DMS 273 (cell line): ENCODE measurements around the gene SYNGR4.
"Not testable (repeated sequence)": the region's sequence is repeated elsewhere in the genome, so short reads cannot be mapped to it uniquely, and the experiment has no call there.

Experiments
- DNase-seq: peaks from one replicate; lab custom pipeline; 2025; ENCODE audit not compliant: unreplicated experiment; lab: John Stamatoyannopoulos, UW

Gene SYNGR4

DNA sequence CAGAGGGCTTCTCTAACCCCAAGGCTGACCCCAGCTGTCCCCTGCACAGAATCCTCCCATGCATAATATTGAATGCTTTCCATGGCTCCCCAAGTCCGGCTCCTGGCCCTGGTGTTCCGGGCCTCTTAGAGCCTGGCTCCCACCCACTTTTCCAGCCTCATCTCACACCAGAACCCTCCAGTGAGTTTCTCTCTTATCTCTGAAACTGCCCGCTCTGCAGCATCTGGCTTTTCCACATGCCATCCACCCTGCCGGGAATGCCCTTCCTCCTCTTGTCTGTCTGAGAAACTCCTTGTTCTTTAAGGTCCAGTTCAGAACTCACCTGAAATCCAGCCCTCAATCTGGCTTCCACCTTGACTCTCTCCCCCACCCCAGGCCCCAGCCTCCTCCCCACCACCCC is 6.8 kb downstream of the SYNGR4 start:
- peak; percentile 85 for DNase-seq

DNA sequence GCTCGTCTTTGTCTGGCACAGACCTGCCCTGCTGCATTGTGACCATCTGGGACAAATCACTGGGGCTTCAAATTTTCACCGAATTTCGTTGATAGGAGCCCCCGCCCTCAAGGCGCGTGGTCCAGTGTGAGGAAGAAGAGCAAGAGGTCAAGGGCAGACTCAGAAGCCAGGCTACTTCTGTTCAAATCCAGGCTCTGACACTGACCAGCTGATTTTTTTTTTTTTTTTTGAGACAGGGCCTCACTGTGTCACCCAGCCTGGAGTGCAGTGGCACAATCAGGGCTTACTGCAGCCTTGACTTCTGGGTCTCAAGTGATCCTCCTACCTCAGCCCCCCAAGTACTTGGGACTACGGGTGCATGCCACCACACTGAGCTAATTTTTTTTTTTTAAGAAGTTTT is 7.2 kb downstream of the SYNGR4 start:
- no peak for DNase-seq

DNA sequence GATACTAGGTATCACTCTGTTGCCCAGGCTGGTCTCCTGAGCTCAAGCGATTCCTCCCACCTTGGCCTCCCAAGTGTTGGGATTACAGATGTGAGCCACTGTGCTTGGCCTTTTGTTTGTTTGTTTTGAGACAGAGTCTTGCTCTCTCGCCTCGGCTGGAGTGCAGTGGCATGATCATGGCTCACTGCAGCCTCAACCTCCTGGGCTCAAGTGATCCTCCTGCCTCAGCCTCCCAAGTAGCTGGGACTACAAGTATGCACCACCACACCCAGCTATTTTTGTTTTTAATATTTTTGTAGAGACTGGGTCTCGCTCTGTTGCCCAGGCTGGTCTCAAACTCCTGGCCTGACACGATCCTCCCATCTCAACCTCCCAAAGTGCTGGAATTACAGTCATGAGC is 7.6 kb downstream of the SYNGR4 start:
- DNase-seq: not testable (repeated sequence)

DNA sequence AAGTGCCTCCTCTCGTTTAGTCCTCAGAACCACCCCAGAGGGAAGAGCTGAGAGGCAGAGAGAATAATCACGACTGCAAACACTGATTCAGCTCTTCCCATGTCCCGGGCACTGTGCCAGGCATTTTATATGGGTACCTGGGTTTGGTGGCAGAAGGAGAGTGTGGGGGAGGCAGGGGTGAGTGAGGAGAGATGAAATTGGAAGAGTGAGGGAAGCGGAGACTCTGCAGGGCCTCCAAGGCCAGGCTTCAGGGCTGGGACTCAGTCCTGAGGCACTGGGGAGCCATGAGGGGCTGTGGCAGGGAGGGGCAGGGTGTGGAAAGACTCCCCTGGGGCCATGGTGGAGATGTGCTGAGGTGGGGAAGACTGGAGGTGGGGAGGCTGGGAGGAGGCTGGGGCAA is 8.7 kb downstream of the SYNGR4 start:
- DNase-seq: peak; percentile 97

DNA sequence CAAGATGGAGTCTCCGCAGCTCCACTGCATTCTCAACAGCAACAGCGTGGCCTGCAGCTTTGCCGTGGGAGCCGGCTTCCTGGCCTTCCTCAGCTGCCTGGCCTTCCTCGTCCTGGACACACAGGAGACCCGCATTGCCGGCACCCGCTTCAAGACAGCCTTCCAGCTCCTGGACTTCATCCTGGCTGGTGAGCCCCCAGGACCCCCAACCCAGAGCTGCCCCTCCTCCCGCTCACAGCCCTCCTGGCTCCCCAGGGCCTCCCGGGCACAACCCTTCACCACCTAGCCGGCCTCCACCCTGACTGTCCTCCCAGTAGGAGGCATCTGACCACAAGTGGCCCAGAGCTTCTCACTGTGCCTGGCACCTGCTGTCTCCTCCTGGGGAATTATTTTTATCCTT is 9.4 kb downstream of the SYNGR4 start:
- DNase-seq: no peak

DNA sequence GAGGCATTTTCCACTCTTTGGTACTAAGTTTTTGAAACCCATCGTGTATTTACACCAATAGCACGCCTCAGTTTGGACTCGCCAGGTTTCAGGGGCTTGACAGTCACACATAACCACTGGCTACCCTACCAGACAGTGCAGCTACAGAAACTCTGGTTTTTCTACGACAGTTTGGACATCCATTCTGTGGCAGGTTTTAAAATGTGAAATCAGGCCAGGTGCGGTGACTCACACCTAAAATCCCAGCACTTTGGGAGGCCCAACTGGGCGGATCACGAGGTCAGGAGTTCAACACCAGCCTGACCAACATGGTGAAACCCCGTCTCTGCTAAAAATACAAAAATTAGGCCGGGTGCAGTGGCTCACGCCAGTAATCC is 14.0 kb downstream of the SYNGR4 start:
- no peak for DNase-seq

DNA sequence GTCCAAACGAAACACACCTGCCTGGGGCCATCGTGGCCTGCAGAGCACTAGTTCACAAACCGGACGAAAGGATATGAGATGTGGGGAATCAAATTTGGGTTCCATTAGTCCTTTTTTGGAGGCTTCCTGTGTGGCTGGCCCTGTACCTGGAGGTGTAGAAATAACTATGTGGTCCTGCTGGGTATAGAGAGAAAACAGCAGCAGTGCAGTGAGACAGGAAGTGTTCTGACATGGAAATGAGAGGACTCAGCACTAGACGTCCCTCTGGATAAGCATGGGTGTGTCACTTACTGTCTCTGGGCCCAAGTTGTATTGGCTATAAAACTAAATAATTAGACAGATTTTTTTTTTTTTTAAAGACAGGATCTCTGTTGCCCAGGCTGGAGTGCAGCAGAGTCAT is 14.9 kb downstream of the SYNGR4 start:
- no peak for DNase-seq

DNA sequence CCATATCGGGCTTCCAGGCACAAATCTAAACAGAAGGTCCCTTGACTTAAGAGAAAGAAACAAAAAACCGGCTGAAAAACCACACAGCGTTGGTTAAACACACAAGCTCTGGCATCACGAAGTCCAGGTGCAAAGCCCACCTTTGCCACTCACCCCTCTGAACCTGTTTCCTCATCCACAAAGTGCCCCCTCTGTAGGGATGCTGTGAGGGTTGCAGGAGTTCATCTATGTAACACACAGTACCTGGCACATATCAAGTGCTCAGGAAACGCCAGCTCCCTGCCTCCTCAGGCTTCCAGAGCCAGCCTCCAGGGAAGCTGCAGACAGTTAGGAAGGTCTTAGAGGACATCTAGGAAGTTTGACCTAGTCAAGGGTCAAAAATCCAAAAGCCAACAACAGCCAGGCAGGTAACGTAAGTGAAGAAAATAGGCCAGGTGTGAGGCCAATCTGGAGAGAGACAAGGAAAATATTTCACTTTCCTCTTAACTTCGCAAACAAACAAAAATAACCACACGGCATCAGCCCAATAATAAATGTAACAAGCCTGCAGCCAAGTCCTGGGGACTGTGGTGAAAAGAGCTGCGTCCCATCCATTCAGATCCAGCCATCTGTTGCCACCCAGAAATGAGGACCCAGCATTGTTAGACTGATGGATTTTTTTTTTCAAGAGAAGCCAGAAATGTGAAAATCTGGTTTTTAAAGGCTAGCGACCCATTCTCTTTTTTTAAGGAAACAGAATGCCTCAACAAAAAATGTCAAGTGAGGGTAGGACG is 17.2 kb downstream of the SYNGR4 start:
- no peak for DNase-seq

DNA sequence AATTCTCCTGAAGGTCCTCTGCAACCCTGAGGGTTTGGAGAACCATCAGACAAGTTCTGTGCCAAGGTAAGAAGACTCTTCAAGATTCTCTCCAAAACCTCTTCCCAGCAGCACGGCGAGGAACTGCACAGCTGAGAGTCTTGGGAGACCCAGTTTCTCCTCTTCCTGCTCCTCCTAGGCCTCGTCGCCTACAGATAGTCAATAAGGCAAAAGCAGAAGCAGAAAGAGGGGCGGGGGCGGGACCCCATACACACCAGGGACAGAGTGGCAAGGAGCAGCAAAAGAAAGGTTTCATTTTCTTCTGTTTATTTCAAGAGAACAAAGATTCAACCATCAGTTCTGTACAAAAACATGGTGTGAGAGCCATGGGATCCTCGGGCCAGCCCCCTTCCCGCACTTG is 18.1 kb downstream of the SYNGR4 start:
- no peak for DNase-seq

DNA sequence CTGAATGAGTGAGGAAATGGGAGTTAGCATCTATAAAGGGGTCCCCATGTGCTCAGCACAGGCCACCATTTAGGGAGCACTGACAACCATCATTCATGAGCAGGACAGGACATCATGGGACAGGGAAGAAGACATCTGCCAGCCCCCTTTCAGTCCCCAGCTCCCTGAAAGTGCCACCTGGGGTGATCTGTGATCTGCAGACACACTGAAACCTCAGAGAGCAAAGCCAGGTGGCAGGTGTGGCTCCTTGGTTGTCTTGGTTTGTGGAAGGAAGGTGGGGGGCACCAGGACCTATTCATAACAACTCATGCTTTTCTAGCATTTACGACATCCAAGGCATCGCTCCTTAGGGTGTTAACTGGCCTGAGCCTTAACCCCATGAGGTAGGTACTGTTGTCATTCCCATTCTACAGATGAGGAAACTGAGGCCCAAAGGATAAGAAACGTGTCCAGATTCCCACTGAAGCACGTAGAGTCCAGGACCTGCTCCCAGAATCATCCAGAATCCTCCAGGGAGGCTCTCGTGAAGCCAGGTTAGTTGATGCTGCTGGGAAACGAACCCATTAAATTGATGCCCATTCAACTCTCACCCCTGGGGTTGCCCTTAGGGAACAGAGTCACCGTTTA is 21.4 kb downstream of the SYNGR4 start:
- no peak for DNase-seq

DNA sequence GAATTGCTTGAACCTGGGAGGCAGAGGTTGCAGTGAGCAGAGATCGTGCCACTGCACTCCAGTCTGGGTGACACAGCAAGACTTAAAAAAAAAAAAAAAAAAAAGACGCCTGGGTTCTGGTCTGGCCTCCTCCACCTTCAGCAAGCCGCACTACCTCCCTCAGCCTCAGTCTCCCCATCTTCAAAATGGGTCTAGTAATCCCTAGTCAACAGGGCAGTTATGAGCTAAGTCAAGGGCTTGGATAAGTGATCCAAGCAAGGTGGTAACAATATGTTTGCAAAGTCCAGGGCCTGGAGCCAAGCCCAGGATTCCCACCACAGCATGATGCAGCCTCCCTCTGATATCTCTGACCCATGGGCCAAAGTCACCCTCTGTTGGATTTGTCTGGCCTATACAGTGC is 22.8 kb downstream of the SYNGR4 start:
- DNase-seq: no peak

DNA sequence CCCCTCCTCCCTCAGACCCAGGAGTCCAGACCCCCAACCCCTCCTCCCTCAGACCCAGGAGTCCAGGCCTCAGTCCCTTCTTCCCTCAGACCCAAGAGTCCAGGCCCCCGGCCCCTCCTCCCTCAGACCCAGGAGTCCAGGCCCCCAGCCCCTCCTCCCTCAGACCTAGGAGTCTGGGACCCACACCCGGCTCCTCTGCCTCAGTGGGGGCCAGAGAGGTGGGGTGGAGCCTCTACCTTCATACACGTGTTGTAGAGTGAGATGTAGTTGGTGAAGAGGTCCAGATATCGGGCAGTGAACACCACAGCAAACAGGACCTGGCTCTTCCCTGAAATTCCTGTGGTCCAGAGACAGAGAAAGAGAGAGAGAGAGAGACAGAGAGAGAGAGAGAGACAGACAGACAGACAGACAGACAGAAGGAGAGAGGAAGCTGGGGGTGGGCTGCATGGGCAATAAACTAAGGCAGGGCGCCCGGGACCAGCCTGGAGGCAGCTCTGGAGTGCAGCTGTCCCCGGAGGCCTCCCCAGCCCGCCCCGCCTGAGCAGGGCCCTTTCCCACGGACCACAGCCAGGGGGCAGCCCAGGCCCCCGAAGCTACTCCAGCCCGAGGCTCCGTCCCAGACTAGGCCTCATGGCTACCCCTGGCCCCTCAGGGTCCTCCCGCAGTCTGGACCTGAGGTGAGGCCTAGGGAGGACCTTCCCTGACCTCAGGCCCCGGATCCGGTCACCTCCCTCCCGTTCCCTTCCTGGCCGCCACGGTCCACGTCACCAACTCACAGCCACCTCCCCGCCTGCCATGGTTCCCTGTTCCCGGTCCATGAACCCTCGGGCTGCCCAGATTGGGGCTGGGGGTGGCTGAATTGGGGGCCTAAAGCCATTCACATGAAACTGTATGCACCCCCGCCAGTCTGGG is 26.3 kb downstream of the SYNGR4 start:
- peak; percentile 84 for DNase-seq

DNA sequence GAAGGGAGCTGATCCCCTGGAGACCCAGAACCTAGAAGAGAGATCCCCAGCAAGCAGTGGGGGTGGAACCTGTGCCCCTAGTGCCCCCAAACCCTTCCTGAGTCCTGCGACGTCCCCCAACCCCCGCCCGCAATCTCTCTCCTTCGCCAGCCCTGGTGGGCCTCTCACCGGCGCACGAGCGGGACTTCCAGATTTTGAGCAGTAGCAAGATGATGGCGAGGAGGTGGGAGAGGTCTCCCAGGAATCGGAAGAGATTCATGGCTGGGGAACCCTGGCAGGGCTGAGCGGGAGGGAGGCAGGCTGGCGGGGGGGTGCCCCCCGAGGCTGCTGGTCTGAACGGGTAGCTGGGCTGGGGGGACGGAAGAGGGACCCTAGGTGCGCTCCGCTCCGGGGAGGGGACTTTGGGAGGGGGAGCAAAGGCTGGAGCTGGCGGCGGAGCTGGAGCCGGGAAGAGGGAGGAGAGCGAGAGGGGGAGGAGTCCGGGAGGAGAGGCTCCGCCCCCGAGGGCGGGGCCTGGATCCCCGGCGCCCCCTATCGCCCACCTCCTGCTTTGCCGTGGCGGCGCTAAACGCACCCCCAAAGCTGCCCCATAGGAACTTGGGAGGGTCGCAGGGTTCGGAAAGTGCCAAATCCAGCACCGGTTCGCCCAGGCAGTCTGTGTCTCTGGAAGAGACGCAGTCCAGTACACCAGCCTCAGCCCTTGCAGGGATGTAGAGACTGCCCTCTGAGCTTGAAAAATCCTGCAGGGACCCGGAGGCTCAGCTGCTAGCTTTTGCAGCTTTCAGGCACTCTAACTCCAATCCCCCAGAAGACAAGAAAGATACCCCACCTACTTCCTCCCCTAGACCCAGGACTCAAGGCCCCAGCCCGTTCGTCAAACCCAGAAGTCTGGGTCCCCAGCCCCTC is 27.2 kb downstream of the SYNGR4 start, which contains the start of gene KDELR1:
Gene KDELR1 (minus strand): TSS at position 452 of the 906 bp plus-strand sequence. CDS start 193 bp downstream, at position 259.
- DNase-seq: peak; percentile 85

DNA sequence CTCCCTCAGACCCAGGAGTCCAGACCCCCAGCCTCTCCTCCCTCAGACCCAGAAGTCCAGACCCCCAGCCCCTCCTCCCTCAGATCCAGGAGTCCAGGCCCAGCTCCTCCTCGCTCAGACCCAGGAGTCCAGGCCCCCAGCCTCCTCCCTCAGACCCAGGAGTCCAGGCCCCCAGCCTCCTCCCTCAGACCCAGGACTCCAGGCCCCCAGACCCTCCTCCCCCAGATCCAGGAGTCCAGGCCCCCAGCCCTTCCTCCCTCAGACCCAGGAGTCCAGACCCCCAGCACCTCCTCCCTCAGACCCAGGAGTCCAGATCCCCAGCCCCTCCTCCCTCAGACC is 27.8 kb downstream of the SYNGR4 start:
- not testable (repeated sequence) for DNase-seq

DNA sequence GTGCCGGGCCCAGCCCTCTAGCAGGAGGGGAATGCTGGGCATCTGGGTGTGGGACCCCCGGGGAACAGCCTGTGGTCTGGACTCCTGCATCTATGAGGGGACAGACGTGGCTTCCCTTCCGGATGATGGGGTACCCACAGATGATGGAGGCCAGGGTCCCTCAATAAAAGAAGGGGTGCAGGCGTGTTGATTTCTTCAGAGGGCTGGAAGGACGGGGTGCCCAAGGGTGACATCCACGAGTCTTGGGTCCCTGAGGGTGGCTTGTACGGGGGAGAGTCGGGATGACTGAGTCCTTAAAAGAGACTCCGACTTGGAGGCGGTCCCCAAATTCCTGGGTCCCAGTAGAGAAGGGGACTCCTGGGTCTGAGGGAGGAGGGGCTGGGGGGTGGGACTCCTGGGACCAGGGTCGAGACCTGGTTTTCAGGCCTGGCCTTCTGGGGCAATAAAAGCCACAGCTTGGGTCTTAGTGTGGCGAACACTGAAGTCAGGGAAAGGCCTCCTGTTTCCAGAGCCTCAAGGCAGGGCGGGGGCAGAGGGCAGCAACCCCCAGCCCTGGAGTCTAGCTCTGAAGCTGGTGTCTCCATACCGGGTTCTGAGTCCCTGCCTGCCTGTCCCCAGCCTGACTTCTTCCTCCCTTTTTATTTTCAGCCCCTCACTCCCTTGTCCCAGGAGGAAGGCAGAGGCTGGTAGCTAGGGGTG is 28.8 kb downstream of the SYNGR4 start:
- DNase-seq: peak; percentile 73

DNA sequence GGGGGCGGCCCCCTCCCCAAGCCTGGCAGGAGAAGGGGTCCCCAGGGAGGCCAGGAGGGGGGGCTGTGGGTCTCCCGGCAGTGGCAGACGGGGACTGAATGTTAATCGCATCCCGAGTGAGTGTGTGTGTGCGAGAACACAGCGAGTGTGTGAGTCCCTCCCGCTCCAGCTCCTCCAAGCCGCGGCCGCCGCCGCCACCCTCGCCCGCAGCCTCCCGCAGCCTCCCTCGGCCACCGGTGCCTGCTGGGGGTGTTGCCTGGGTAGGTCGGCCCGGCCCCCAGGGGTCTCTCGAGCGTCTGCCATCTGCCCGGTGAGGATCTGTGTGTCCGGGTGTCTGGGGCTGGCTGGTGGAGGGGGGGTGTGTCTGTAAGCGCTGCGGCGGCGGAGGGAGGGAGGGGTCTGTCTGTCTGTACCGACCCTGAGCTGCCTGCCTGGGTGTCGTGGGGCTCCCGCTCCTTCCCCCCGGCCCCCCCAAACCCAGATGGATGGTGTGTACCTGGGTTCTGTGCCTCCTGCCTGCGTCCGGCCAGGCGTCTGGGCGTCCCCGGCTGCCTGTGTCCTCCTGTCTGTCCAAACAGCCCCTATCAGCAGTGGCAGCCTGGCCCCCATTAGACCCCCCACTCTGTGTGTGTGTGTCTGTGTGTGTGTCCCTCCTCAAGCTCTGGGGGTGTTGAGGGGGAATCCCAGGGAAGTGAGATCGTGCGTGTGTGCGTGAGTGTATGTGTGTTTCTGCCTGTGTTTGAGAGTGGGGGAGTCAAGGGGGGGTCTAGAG is 29.6 kb downstream of the SYNGR4 start, which contains the start of gene GRIN2D:
Gene GRIN2D (plus strand): TSS at position 110 of the 772 bp plus-strand sequence. CDS start 4,725 bp downstream, outside the sequence.
- DNase-seq: peak; percentile 82

DNA sequence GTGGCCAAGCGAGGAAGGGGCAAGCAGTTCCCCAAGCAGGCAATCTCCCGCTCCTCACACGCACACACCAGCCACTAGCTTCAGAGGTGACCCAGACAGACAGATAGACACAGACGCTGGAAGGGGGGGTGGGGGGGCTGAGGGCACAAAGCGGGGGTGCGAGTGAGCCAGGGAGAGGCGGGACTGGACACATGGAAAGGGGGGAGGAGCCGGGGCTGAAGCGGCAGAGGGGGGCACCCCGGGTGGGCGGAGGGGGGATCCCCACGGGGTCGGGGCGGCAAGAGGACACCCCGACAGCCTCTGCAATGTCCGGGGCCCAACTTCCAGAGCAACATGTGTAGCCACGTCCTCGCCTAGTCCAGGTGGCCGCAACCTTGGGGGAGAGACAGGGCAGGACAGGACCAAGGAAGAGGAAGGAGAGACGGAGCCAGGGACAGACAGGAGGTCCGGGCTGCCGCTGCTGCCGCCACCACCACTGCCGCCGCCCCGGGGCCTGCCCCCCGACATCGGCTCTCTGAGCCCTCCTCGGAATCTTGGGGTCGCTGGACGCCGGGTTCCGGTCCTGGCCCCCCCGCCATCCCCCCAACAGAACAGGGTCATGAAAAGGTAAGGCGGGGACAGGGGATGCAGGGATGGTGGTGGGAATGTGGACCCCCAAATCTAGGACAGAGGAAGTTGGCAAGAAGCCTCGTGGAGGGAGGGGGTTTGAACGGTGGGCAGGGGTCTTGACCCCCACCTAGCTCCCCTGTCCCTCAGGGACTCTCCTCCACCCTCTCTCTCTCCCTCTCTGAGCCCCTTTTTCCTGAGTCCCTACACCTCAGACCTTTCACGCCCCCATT is 30.4 kb downstream of the SYNGR4 start:
- DNase-seq: no peak

DNA sequence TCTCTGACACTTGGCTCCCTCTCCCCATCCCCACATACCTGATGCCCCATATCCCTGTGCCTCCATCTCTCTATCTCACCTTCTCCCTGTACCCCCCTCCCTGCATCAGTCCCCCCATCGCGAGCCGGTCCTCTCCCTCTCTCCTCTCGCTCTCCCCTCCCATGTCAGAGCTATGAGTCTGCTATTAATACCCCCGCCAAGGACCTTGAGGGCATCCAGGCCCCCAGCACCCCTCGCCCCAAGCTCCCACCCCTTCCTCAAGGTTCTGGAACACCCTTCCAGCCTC is 30.9 kb downstream of the SYNGR4 start:
- DNase-seq: no peak

DNA sequence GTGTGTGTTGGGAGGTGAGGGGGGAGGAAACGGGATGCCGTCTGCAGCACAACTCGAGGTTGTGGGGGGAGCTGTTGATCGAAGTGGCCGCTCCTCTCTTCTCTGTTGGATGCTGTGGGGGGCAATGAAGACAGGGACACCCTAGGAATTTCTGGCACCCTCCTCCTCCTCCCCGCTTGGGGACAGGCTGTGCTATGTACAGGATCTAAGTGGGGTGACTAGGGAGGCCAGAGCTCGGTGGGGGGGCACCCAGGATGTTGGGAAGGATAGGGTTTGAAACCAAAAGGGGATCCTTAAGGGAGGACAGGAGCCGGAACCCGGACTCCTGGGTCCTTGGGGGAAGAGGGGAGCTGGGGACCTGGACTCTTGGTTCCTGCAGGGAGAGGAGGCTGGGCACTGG is 31.3 kb downstream of the SYNGR4 start:
- DNase-seq: no peak
